SK-N-SH (cell line): Measurements from ENCODE around the gene DOK6. TPM values are rescaled to one million over a fixed set of nuclear protein-coding genes. Genes with fewer than 3 reads are reported as not detected.

Experiments used
- CTCF ChIA-PET: fragments of 300-600, 350-600 bp; formaldehyde crosslinking; extraction: SDS; loops from one replicate; lab custom pipeline; 2021; lab: Yijun Ruan, JAX
- POLR2A ChIA-PET: fragments of 350-600 bp; sonication (Branson Sonifier 250); formaldehyde crosslinking; extraction: SDS; loops from one replicate; lab custom pipeline; 2020; ENCODE audit warnings: antibody characterized with exemption, inconsistent platforms; lab: Yijun Ruan, JAX
- DNase-seq: peaks from one replicate; pipeline ENCODE4 v3.0.0; 2012
- H2AFZ ChIP-seq: fragments of 200-600 bp; sonication (generic); 2 replicates; pipeline ENCODE4 v1.8.1; 2016; ENCODE audit warnings: antibody characterized with exemption, mild to moderate bottlenecking, low read depth
- H3F3A ChIP-seq: fragments of 200-600 bp; sonication (generic); replicated peaks from 2 replicates; pipeline ENCODE3; 2016; ENCODE audit warnings: antibody characterized with exemption, mild to moderate bottlenecking; ENCODE audit not compliant: insufficient read depth
- H3K27ac ChIP-seq, 2 experiments: fragments of 200-500 bp in 1 of 2; fragments of 200-600 bp in 1 of 2; sonication (Bioruptor generic) in 1 of 2; sonication (generic), shearing (Covaris generic) in 1 of 2; 2 replicates each; pipeline versions ENCODE4 v1.5.1 to v1.6.1; 2014 to 2016; ENCODE audit warnings: low read depth in 2 of 2, inconsistent platforms in 1 of 2, low read length in 1 of 2, mild to moderate bottlenecking in 1 of 2, mixed read lengths in 1 of 2
- H3K27me3 ChIP-seq: fragments of 200-600 bp; sonication (generic), shearing (Covaris generic); 2 replicates; pipeline ENCODE4 v1.6.1; 2016; ENCODE audit warnings: mixed run types; ENCODE audit not compliant: insufficient read depth
- H3K36me3 ChIP-seq, 2 experiments: fragments of 200-500 bp in 1 of 2; fragments of 200-600 bp in 1 of 2; sonication (Bioruptor generic) in 1 of 2; sonication (generic) in 1 of 2; replicated peaks in 1 of 2; 2 replicates each; pipeline versions ENCODE3 to v1.5.1; 2014 to 2016; ENCODE audit warnings: low read length in 1 of 2, mild to moderate bottlenecking in 1 of 2; ENCODE audit not compliant: insufficient read depth in 2 of 2, control insufficient read depth in 1 of 2
- H3K4me1 ChIP-seq, 2 experiments: fragments of 200-500 bp in 1 of 2; fragments of 200-600 bp in 1 of 2; sonication (Bioruptor generic) in 1 of 2; sonication (generic), shearing (Covaris generic) in 1 of 2; 2 replicates each; pipeline versions ENCODE4 v1.5.1 to v1.6.1; 2014 to 2016; ENCODE audit warnings: low read depth in 1 of 2, low read length in 1 of 2, mixed run types in 1 of 2; ENCODE audit not compliant: insufficient read depth in 2 of 2, control insufficient read depth in 1 of 2
- H3K4me2 ChIP-seq: fragments of 200-600 bp; sonication (generic), shearing (Covaris generic); 2 replicates; pipeline ENCODE4 v1.6.1; 2017; ENCODE audit warnings: mixed run types
- H3K4me3 ChIP-seq, 2 experiments: fragments of 200-500 bp in 1 of 2; fragments of 200-600 bp in 1 of 2; sonication (Bioruptor generic) in 1 of 2; sonication (generic), shearing (Covaris generic) in 1 of 2; 2 replicates each; pipeline versions ENCODE4 v1.5.1 to v1.8.1; 2014 to 2016; ENCODE audit warnings: low read depth in 2 of 2, inconsistent platforms in 1 of 2, low read length in 1 of 2, mild to moderate bottlenecking in 1 of 2, mixed read lengths in 1 of 2, moderate library complexity in 1 of 2
- H3K79me2 ChIP-seq: fragments of 200-600 bp; sonication (generic); 2 replicates; pipeline ENCODE4 v1.8.1; 2017; ENCODE audit warnings: mild to moderate bottlenecking; ENCODE audit not compliant: insufficient read depth
- H3K9ac ChIP-seq: fragments of 200-600 bp; sonication (generic); 2 replicates; pipeline ENCODE4 v1.6.1; 2017; ENCODE audit warnings: mixed run types
- H3K9me2 ChIP-seq: fragments of 200-600 bp; sonication (generic); 2 replicates; pipeline ENCODE4 v1.6.1; 2017; ENCODE audit warnings: mixed run types
- H3K9me3 ChIP-seq: fragments of 200-600 bp; sonication (generic); 2 replicates; pipeline ENCODE4 v1.6.1; 2017; ENCODE audit warnings: mixed run types, mild to moderate bottlenecking, moderate library complexity
- H4K20me1 ChIP-seq: fragments of 200-600 bp; sonication (generic); 2 replicates; pipeline ENCODE4 v1.6.1; 2017; ENCODE audit warnings: mild to moderate bottlenecking, mixed run types; ENCODE audit not compliant: insufficient read depth
- CHD2 ChIP-seq: fragments of 150-350 bp; IDR thresholded peaks from 2 replicates; pipeline ENCODE4 v1.6.1; 2018; ENCODE audit warnings: low read length; ENCODE audit not compliant: partially characterized antibody
- ELF1 ChIP-seq: IDR thresholded peaks from 2 replicates; pipeline ENCODE4 v1.4.0; 2012
- FOSL2 ChIP-seq: IDR thresholded peaks from 2 replicates; pipeline ENCODE4 v1.4.0; 2012; ENCODE audit warnings: low read depth, mild to moderate bottlenecking, moderate library complexity, borderline replicate concordance
- FOXM1 ChIP-seq: IDR thresholded peaks from 2 replicates; pipeline ENCODE4 v1.4.0; 2012; ENCODE audit warnings: low read depth, mild to moderate bottlenecking
- GATA2 ChIP-seq: sonication (generic); formaldehyde crosslinking; IDR thresholded peaks from 2 replicates; pipeline ENCODE4 v1.5.0; 2020; ENCODE audit warnings: mild to moderate bottlenecking, missing genetic modification reagents
- MAX ChIP-seq: IDR thresholded peaks from 2 replicates; pipeline ENCODE4 v1.4.0; 2012; ENCODE audit warnings: low read depth
- NFIC ChIP-seq: IDR thresholded peaks from 2 replicates; pipeline ENCODE4 v1.4.0; 2012; ENCODE audit warnings: borderline replicate concordance
- NRF1 ChIP-seq: IDR thresholded peaks from 2 replicates; pipeline ENCODE4 v1.6.1; 2012; ENCODE audit warnings: low read depth, mild to moderate bottlenecking, low read length
- PBX3 ChIP-seq: IDR thresholded peaks from 2 replicates; pipeline ENCODE4; 2012
- RAD21 ChIP-seq: IDR thresholded peaks from 2 replicates; pipeline ENCODE4 v1.6.1; 2012; ENCODE audit warnings: mild to moderate bottlenecking, low read length
- RCOR1 ChIP-seq: fragments of 150-350 bp; IDR thresholded peaks from 2 replicates; pipeline ENCODE4 v1.6.1; 2017; ENCODE audit warnings: antibody characterized with exemption, low read length
- SIN3A ChIP-seq: IDR thresholded peaks from 2 replicates; pipeline ENCODE4 v1.6.1; 2012; ENCODE audit warnings: low read depth, mild to moderate bottlenecking, low read length, moderate library complexity, borderline replicate concordance
- SMC3 ChIP-seq: IDR thresholded peaks from 2 replicates; pipeline ENCODE4 v1.6.1; 2012; ENCODE audit warnings: low read depth, low read length, improper control_type of control experiment
- TCF12 ChIP-seq: IDR thresholded peaks from 2 replicates; pipeline ENCODE4 v1.4.0; 2012
- TEAD4 ChIP-seq: IDR thresholded peaks from 2 replicates; pipeline ENCODE4 v1.4.0; 2012; ENCODE audit warnings: mild to moderate bottlenecking, borderline replicate concordance; ENCODE audit not compliant: insufficient read depth
- YY1 ChIP-seq: IDR thresholded peaks from 2 replicates; pipeline ENCODE4 v1.4.0; 2012; ENCODE audit warnings: low read depth, mild to moderate bottlenecking
- WGBS: methylation state at CpG from one replicate; pipeline ENCODE4 v1.1.6; 2017; ENCODE audit warnings: low lambda C conversion rate; 5-methylcytosine and 5-hydroxymethylcytosine counted together
- polyA plus RNA-seq, 3 experiments: library from polyadenylated mRNA; depleted of rRNA; stranded (reverse); fragments of >200 nt; gene quantifications; 2 replicates each; pipeline ENCODE4 v1.2.3, GENCODE V29; 2012

Gene DOK6
- polyA plus RNA-seq, 1 of the 3 experiments (the other 2 are of a cell fraction), result 3.9 TPM

- TF ChIP-seq FOSL2 (no peak), CHD2 (no peak), PBX3 (no peak), NFIC (no peak), MAX (no peak), RAD21 (no peak), TEAD4 (no peak), FOXM1 (no peak), NRF1 (no peak), YY1 (no peak), ELF1 (no peak), SIN3A (no peak), TCF12 (no peak)
- no peaks in the 10 kb centered on the region for H4K20me1 ChIP-seq
- 85% methylated on average over 2 of the region's 2 CpGs for WGBS
- no peak overlapping the region for H3K9ac ChIP-seq
- POLR2A ChIA-PET, result no interaction called here
- H2AFZ ChIP-seq, result no peak overlapping the region
- H3K79me2 ChIP-seq, result no peaks in the 10 kb centered on the region
- H3K27me3 ChIP-seq, result no peaks in the 10 kb centered on the region
- H3K36me3 ChIP-seq, result no peaks in the 10 kb centered on the region
- H3K4me2 ChIP-seq, result no peak overlapping the region
- H3K4me3 ChIP-seq, result no peak overlapping the region
- peaks cover 6 to 16% of the 10 kb centered on the region in 2 experiments; a peak in 3 of 4 replicates for H3K4me1 ChIP-seq
- no peak overlapping the region for H3K27ac ChIP-seq
- H3F3A ChIP-seq, result no peaks in the 10 kb centered on the region
- CTCF ChIA-PET, result no interaction called here
- no peaks in the 10 kb centered on the region for H3K9me3 ChIP-seq
- DNase-seq, result no peak
- no peaks in the 10 kb centered on the region for H3K9me2 ChIP-seq
Observed at GRCh38 chr18:69759046-69759445, 358.4 kb downstream of the DOK6 start.

- no peaks in the 10 kb centered on the region for H3K27me3 ChIP-seq
- no peak overlapping the region for H3K4me3 ChIP-seq
- no peaks in the 10 kb centered on the region for H3K9me2 ChIP-seq
- no peaks in the 10 kb centered on the region for H3K36me3 ChIP-seq
- 71% methylated on average over 4 of the region's 4 CpGs for WGBS
- ChIA-PET CTCF (no interaction called here), POLR2A (no interaction called here)
- TF ChIP-seq YY1, result no peak
- no peak for TF ChIP-seq RCOR1
- no peak for TF ChIP-seq GATA2 (CRISPR knock-in tag)
- TF ChIP-seq NFIC, result no peak
- TF ChIP-seq SMC3, result no peak
- no peak overlapping the region for H3K27ac ChIP-seq
- H3K79me2 ChIP-seq, result no peaks in the 10 kb centered on the region
- no peaks in the 10 kb centered on the region for H4K20me1 ChIP-seq
- no peak overlapping the region for H3K4me2 ChIP-seq
- H3K9ac ChIP-seq, result no peak overlapping the region
- no peaks in the 10 kb centered on the region for H3F3A ChIP-seq
- H3K9me3 ChIP-seq, result no peaks in the 10 kb centered on the region
- H2AFZ ChIP-seq, result no peak overlapping the region
- DNase-seq, result no peak
- H3K4me1 ChIP-seq, result peaks cover 6 to 11% of the 10 kb centered on the region in 2 experiments; a peak in 3 of 4 replicates
Observed at GRCh38 chr18:69763002-69763401, 362.3 kb downstream of the DOK6 start.
